Measurements from ENCODE around the gene NOVA2. TPM values are rescaled to one million over a fixed set of nuclear protein-coding genes. Genes with fewer than 3 reads are reported as not detected.

The NOVA2 gene
- total RNA-seq, 1 donor from 2014 or later: 0.52 TPM

DNA sequence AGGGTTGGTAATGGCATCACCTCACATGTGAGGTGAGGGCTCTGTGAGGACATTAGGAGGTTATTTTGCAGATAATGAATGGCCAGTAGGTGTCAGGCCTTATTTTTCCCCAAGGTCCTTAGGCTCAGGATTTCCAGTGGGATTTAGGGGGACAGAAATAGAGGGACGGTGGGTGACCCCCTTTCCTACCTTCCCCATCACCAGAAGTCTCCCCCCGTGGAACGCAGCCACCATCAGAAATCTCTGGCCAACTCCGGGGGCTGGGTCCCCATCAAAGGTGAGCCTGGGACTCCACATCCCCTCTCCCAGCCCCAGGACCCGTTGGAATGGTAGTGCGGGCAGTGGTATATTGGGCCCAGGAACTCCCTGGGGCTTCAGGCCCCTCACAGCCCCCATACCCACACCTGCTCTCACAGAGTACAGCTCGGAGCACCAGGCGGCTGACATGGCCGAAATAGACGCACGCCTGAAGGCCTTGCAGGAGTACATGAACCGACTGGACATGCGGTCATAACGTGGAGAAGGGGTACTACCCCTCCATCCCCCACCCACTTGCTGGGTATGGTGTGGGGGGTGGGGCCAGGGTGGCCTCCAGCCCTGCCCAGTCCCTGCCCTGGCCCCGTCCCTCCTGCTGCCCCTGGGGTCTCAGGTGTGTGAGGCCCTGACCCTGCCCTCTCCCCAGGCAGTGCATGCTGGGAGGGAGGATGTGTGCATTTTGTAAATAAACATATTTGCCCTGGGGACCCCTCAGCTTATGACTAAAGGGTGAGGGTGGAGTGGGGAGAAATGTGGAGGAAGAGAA, 44.4 kb upstream of the NOVA2 start:
- Histone ChIP-seq H3K9me3 (ENCODE audit: control insufficient read depth in 3 of 3, low read length in 3 of 3) (no peaks in the 10 kb centered on the region), H3K4me1 (ENCODE audit: control insufficient read depth in 3 of 3, insufficient read depth in 3 of 3, low read length in 3 of 3) (peaks cover 15 to 24% (median 19%) of the 10 kb centered on the region in 3 donors), H3K9ac (ENCODE audit: low read depth in 1 of 3, low read length in 3 of 3) (no peak overlapping the region), H3K27ac (ENCODE audit: low read depth, low read length) (no peak overlapping the region), H3K4me3 (ENCODE audit: low read length in 3 of 3) (no peak overlapping the region), H3K36me3 (ENCODE audit: control insufficient read depth in 3 of 3, insufficient read depth in 3 of 3, low read length in 3 of 3) (no peaks in the 10 kb centered on the region), H3K27me3 (ENCODE audit: control insufficient read depth in 3 of 3, insufficient read depth in 3 of 3, low read length in 3 of 3) (peaks cover 35 to 55% (median 40%) of the 10 kb centered on the region in 3 donors)

DNA sequence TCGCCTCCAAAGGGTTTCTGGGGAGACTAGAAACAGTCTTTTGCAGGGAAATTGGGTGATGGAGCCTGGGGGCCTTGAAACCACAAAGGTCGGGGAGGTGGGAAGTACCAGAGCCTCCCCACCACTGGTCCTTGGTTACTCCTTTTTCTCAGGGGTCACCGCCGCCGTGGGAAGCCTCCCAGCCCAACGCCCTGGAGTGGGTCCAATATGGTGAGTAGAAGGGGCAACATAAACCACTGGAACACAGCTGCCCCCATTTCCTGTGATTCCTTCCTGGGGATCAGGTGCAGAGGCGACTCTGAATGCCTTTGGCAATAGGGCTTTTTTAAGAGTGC, 43.4 kb upstream of the NOVA2 start:
- peaks cover 15 to 24% (median 19%) of the 10 kb centered on the region in 3 donors for H3K4me1 ChIP-seq (ENCODE audit: control insufficient read depth in 3 of 3, insufficient read depth in 3 of 3, low read length in 3 of 3)
- H3K36me3 ChIP-seq (ENCODE audit: control insufficient read depth in 3 of 3, insufficient read depth in 3 of 3, low read length in 3 of 3): no peaks in the 10 kb centered on the region
- no peak overlapping the region for H3K27ac ChIP-seq (ENCODE audit: low read depth, low read length)
- H3K4me3 ChIP-seq (ENCODE audit: low read length in 3 of 3): no peak overlapping the region
- H3K27me3 ChIP-seq (ENCODE audit: control insufficient read depth in 3 of 3, insufficient read depth in 3 of 3, low read length in 3 of 3): peaks cover 28 to 49% (median 30%) of the 10 kb centered on the region in 3 donors
- H3K9ac ChIP-seq (ENCODE audit: low read depth in 1 of 3, low read length in 3 of 3): no peak overlapping the region
- no peaks in the 10 kb centered on the region for H3K9me3 ChIP-seq (ENCODE audit: control insufficient read depth in 3 of 3, low read length in 3 of 3)

DNA sequence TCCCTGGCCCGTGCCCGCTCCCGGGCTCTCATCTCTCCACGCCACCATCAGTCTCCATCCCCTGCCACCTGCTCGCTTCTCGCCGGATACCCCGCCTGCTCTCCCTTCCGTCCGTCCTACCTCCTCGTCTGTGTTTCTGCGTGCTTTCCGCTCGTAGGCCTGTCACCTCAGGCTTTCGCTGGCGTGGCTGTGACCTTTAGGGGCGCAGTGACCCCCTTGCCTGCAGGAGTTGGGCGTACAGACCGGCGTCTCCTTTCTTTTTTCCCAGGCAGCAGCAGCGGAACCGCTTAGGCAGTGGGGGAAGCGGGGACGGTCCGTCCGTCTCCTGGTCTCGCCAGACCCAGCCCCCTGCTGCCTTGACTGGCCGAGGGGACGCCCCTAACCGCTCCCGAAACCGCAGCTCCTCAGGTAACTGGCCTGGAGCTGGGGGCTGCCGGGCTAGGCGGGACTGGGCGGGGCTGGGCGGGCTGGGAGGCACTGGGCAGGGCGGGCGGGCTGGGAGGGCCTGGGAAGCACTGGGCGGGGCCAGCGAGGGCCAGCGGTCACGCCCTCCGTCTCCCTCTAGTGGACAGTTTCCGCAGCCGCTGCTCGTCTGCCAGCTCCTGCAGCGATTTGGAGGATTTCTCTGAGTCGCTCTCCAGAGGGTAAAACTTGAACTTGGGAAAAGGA, 42.9 kb upstream of the NOVA2 start:
- no peaks in the 10 kb centered on the region for H3K36me3 ChIP-seq (ENCODE audit: control insufficient read depth in 3 of 3, insufficient read depth in 3 of 3, low read length in 3 of 3)
- no peak overlapping the region for H3K27ac ChIP-seq (ENCODE audit: low read depth, low read length)
- H3K4me1 ChIP-seq (ENCODE audit: control insufficient read depth in 3 of 3, insufficient read depth in 3 of 3, low read length in 3 of 3): peaks cover 15 to 24% (median 19%) of the 10 kb centered on the region in 3 donors
- H3K9ac ChIP-seq (ENCODE audit: low read depth in 1 of 3, low read length in 3 of 3): peak overlapping the region; percentile 10 to 78 (median 60)
- peak overlapping the region; percentile 83 to 89 (median 88) for H3K4me3 ChIP-seq (ENCODE audit: low read length in 3 of 3)
- H3K27me3 ChIP-seq (ENCODE audit: control insufficient read depth in 3 of 3, insufficient read depth in 3 of 3, low read length in 3 of 3): peaks cover 24 to 47% (median 25%) of the 10 kb centered on the region in 3 donors
- H3K9me3 ChIP-seq (ENCODE audit: control insufficient read depth in 3 of 3, low read length in 3 of 3): no peaks in the 10 kb centered on the region

DNA sequence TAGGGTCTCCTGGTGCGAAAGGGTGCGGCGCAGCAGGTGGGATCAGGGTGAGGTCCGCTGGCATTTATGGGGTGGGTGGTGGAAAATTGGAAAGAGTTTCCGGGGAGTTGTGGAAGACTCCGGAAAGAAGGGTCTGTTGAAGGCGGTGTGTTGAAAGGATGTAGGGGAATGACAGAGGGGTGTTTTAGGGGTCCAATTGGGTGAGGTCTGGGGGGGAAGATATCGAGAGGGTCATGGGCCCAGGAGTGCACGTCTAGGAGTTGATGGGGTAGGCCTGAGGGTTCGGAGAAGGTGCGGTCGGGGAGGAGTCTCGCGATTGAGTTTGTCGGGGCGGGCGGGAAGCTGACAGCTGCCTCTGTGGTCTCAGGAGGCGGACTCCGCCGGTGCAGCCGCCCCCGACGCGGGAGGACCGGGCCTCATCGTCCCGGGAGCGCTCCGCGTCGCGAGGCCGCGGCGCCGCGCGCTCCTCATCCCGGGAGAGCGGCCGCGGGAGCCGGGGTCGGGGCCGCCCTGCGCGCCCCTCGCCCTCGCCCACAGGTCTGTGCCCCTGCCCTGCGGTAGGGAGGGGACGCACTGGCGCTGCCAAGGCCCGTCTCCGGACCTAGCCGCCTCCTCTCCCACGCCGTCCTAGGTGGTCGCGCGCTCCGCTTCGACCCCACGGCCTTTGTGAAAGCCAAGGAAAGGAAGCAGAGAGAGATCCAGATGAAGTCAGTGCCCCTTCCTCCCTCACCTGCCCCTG, 42.2 kb upstream of the NOVA2 start:
- no peaks in the 10 kb centered on the region for H3K36me3 ChIP-seq (ENCODE audit: control insufficient read depth in 3 of 3, insufficient read depth in 3 of 3, low read length in 3 of 3)
- H3K27me3 ChIP-seq (ENCODE audit: control insufficient read depth in 3 of 3, insufficient read depth in 3 of 3, low read length in 3 of 3): peaks cover 18 to 44% (median 22%) of the 10 kb centered on the region in 3 donors
- H3K27ac ChIP-seq (ENCODE audit: low read depth, low read length): no peak overlapping the region

DNA sequence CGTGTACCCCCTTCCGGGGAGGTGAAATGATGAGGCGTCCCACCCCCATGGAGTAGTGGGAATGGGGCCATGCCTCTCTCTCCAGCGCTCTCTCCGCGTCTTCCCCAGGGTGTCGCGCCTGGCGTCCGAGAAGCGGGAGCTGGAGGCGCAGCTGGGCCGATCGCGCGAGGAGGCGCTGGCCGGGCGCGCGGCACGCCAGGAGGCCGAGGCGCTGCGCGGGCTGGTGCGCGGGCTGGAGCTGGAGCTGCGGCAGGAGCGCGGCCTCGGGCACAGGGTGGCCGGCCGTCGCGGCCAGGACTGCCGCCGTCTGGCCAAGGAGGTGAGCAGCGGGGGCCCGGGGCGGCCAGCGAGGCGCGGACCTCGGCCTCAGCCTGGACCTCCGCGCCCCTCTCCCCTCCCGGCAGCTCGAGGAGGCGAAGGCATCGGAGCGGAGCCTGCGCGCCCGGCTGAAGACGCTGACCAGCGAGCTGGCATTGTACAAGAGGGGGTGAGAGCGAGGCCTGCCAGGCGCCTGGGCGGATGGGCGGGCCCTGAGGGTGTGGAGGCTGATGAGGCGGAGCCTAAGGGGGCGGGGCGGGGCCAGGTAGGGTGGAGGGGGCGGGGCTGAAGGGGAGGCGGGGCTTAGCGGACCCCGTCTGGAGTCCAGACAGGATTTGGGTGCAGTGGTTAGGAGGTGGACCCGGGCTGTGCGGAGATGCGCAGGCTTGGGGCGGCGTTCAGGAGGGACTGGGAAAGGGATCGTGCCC, 41.4 kb upstream of the NOVA2 start:
- peak overlapping the region in 2 of 3 donors; percentile 35 to 36 for H3K4me3 ChIP-seq (ENCODE audit: low read length in 3 of 3)
- peaks cover 18 to 37% (median 22%) of the 10 kb centered on the region in 3 donors for H3K27me3 ChIP-seq (ENCODE audit: control insufficient read depth in 3 of 3, insufficient read depth in 3 of 3, low read length in 3 of 3)

More for the DNA sequence above, 42.2 kb upstream of the NOVA2 start:
- Histone ChIP-seq H3K4me1 (ENCODE audit: control insufficient read depth in 3 of 3, insufficient read depth in 3 of 3, low read length in 3 of 3) (peaks cover 15 to 24% (median 19%) of the 10 kb centered on the region in 3 donors), H3K9me3 (ENCODE audit: control insufficient read depth in 3 of 3, low read length in 3 of 3) (no peaks in the 10 kb centered on the region), H3K4me3 (ENCODE audit: low read length in 3 of 3) (peak overlapping the region; percentile 83 to 89 (median 88)), H3K9ac (ENCODE audit: low read depth in 1 of 3, low read length in 3 of 3) (peak overlapping the region in 2 of 3 donors; percentile 60 to 78)

DNA sequence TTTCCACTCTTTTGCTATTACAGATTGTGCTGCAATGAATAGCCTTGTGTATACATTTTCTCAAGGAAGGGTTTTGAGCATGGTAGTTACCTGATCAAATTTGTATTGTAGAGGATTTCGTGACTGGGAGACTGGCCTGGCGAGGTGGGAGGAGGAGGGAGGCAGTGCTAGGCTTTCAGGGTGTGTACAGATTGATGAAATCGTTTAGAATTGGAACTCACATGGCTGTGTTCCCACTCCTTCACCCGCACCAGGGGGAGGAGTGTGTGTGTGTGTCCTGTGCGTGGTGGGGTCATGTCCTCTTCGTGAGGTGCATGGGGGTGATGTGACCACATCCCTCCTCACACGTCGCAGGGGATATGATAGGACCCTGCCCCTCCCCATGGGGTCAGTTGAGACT, 40.9 kb upstream of the NOVA2 start:
- peaks cover 18 to 37% (median 22%) of the 10 kb centered on the region in 3 donors for H3K27me3 ChIP-seq (ENCODE audit: control insufficient read depth in 3 of 3, insufficient read depth in 3 of 3, low read length in 3 of 3)
- no peak overlapping the region for H3K27ac ChIP-seq (ENCODE audit: low read depth, low read length)
- H3K4me1 ChIP-seq (ENCODE audit: control insufficient read depth in 3 of 3, insufficient read depth in 3 of 3, low read length in 3 of 3): peaks cover 15 to 24% (median 19%) of the 10 kb centered on the region in 3 donors
- no peaks in the 10 kb centered on the region for H3K36me3 ChIP-seq (ENCODE audit: control insufficient read depth in 3 of 3, insufficient read depth in 3 of 3, low read length in 3 of 3)
- H3K4me3 ChIP-seq (ENCODE audit: low read length in 3 of 3): peak overlapping the region in 2 of 3 donors; percentile 35 to 36
- H3K9ac ChIP-seq (ENCODE audit: low read depth in 1 of 3, low read length in 3 of 3): peak overlapping the region in 1 of 3 donors; percentile 8
- H3K9me3 ChIP-seq (ENCODE audit: control insufficient read depth in 3 of 3, low read length in 3 of 3): no peaks in the 10 kb centered on the region

More for the DNA sequence above, 41.4 kb upstream of the NOVA2 start:
- Histone ChIP-seq H3K27ac (ENCODE audit: low read depth, low read length) (no peak overlapping the region), H3K4me1 (ENCODE audit: control insufficient read depth in 3 of 3, insufficient read depth in 3 of 3, low read length in 3 of 3) (peaks cover 15 to 24% (median 19%) of the 10 kb centered on the region in 3 donors), H3K9me3 (ENCODE audit: control insufficient read depth in 3 of 3, low read length in 3 of 3) (no peaks in the 10 kb centered on the region), H3K36me3 (ENCODE audit: control insufficient read depth in 3 of 3, insufficient read depth in 3 of 3, low read length in 3 of 3) (no peaks in the 10 kb centered on the region), H3K9ac (ENCODE audit: low read depth in 1 of 3, low read length in 3 of 3) (peak overlapping the region in 1 of 3 donors; percentile 8)

DNA sequence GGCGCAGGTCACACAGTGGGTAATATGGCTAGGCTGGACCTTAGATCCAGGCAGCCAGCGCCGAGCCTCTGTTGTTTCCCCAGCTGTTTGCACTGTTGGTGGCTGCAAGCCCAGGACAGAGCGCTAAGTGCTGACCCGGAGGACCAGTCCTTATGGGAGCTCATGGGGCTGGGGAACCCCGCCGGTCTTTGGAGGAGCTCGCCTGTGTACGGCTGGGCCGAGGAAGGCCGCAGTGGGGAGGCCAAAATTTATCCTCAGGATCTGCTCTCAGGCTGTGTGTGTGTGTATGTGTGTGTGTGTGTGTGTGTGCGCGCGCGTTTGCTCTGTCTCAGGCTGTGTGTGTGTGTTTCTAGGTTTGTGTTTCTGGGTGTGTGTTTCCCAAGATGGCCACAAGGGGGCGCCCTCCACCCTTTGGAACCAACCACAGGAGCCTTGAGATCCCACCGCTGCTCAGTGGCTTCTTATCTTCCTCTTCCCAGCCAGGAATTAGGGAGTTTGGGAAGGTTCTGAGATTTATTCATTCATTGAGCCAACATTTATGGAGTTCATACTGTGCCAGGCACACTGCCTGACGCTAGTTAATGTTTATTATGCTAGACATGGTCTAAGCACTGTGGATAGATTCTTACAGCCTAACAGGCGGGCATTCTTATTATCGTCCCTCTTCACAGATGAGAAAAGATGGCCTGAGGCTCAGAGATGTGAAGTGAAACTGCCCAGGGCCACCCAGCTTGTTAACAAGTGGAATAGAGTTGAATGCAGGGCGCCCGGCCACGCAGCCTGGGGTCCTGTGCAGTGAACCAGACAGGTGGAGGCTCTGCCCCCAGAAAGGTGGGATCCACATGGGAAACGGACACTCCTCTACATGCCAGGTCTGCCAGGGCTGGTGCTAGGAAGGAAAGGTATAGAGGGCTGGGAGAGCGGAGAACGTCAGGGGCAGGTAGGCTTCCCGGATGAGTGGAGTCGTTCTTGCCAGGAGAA, 36.2 kb upstream of the NOVA2 start:
- Histone ChIP-seq H3K4me1 (ENCODE audit: control insufficient read depth in 3 of 3, insufficient read depth in 3 of 3, low read length in 3 of 3) (peaks cover 3 to 5% (median 4%) of the 10 kb centered on the region in 3 donors), H3K27me3 (ENCODE audit: control insufficient read depth in 3 of 3, insufficient read depth in 3 of 3, low read length in 3 of 3) (peaks cover 8 to 21% (median 12%) of the 10 kb centered on the region in 3 donors), H3K9me3 (ENCODE audit: control insufficient read depth in 3 of 3, low read length in 3 of 3) (no peaks in the 10 kb centered on the region), H3K4me3 (ENCODE audit: low read length in 3 of 3) (no peak overlapping the region), H3K9ac (ENCODE audit: low read depth in 1 of 3, low read length in 3 of 3) (no peak overlapping the region), H3K27ac (ENCODE audit: low read depth, low read length) (no peak overlapping the region), H3K36me3 (ENCODE audit: control insufficient read depth in 3 of 3, insufficient read depth in 3 of 3, low read length in 3 of 3) (peaks cover 0 to 3% (median 0%) of the 10 kb centered on the region in 3 donors)

DNA sequence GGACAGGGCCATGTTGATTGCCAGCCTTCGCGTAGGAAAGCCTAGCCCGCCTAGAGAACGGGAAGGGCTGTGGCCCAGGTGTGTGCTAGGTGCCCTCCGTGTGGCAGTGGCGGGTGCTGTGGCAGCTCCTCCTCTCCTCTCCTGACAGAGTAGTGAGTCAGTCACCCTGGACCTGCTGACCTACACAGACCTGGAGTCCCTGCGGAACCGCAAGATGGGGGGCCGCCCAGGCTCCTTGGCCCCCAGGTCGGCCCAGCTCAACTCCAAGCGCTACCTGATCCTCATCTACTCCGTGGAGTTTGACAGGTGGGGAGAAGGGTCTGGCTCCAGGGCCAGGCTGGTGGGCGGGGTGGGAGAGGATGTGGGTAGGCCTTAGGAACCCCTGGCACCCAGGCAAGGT, 32.7 kb upstream of the NOVA2 start:
- H3K4me1 ChIP-seq (ENCODE audit: control insufficient read depth in 3 of 3, insufficient read depth in 3 of 3, low read length in 3 of 3): no peaks in the 10 kb centered on the region
- no peaks in the 10 kb centered on the region for H3K27me3 ChIP-seq (ENCODE audit: control insufficient read depth in 3 of 3, insufficient read depth in 3 of 3, low read length in 3 of 3)
- H3K36me3 ChIP-seq (ENCODE audit: control insufficient read depth in 3 of 3, insufficient read depth in 3 of 3, low read length in 3 of 3): peaks cover 0 to 10% (median 2%) of the 10 kb centered on the region in 3 donors
- H3K4me3 ChIP-seq (ENCODE audit: low read length in 3 of 3): no peak overlapping the region
- no peaks in the 10 kb centered on the region for H3K9me3 ChIP-seq (ENCODE audit: control insufficient read depth in 3 of 3, low read length in 3 of 3)
- H3K27ac ChIP-seq (ENCODE audit: low read depth, low read length): no peak overlapping the region
- no peak overlapping the region for H3K9ac ChIP-seq (ENCODE audit: low read depth in 1 of 3, low read length in 3 of 3)
